Right ventricle myocardium inferior (tissue), 1 donor: ENCODE measurements around the gene HVCN1. TPM values are rescaled to one million over a fixed set of nuclear protein-coding genes. Genes with fewer than 3 reads are reported as not detected.

Experiments
- total RNA-seq: library from RNA; stranded (reverse); fragmentation: NEBNext Ultra II Directional; extraction: Animal tissue kit (Norgen Biotek cat#: 25700); gene quantifications from one replicate; pipeline ENCODE4 v1.2.1, GENCODE V29; 2021
- donor health status: DM: no; HTN: yes; CAD: no; lungs with severe emphysema.

Gene HVCN1
- total RNA-seq, 1 donor from 2014 or later: 11.8 TPM

Other genes starting within 250 kb of the HVCN1 start
- gene ARPC3, start 238.8 kb downstream of the HVCN1 start, total RNA-seq: 94.4 TPM
- gene GPN3, start 220.9 kb downstream of the HVCN1 start, total RNA-seq: 24.7 TPM
- 4.8 TPM for gene FAM216A, start 220.3 kb downstream of the HVCN1 start, total RNA-seq
- gene VPS29, start 187.0 kb downstream of the HVCN1 start, total RNA-seq: 106 TPM
- gene RAD9B, start 186.8 kb downstream of the HVCN1 start, total RNA-seq: 1.1 TPM
- 99.2 TPM for gene PPTC7, start 105.8 kb downstream of the HVCN1 start, total RNA-seq
- 26.9 TPM for gene TCTN1, start 75.0 kb downstream of the HVCN1 start, total RNA-seq
- 163 TPM for gene PPP1CC, start 53.8 kb upstream of the HVCN1 start, total RNA-seq
- not detected for gene CCDC63, start 157.9 kb upstream of the HVCN1 start, total RNA-seq
- gene MYL2, start 231.5 kb upstream of the HVCN1 start, total RNA-seq: 17,347 TPM